K562 (cell line): Measurements from ENCODE around the gene CDK11A. TPM values are rescaled to one million over a fixed set of nuclear protein-coding genes. Genes with fewer than 3 reads are reported as not detected.
A peak's percentile ranks its signal among the peaks of the same experiment; 100 is the strongest.
"Not testable (repeated sequence)": the region's sequence is repeated elsewhere in the genome, so short reads cannot be mapped to it uniquely, and the experiment has no call there.

Experiments used
- ATAC-seq: fragments of 200-7000 bp; cut with Tn5 transposase; 3 replicates; pipeline ENCODE4 v1.9.1; 2020; ENCODE audit warnings: moderate library complexity
- BruUV-seq: library from RNA; stranded (reverse); fragments of 400-500 nt; replicated peaks from 2 replicates; lab custom pipeline; 2021; lab: Mats Ljungman, UMichigan
- CTCF ChIA-PET: fragments of 300-600 bp; formaldehyde crosslinking; extraction: SDS; loops from one replicate; lab custom pipeline; 2021; ENCODE audit warnings: low intra/inter-chr PET ratio; lab: Yijun Ruan, JAX
- POLR2A ChIA-PET: fragments of 300-600, 350-650 bp; sonication (Branson Sonifier 250); formaldehyde crosslinking; extraction: SDS; loops from one replicate; lab custom pipeline; 2021; ENCODE audit warnings: antibody characterized with exemption, inconsistent platforms; lab: Yijun Ruan, JAX
- DNase-seq, 4 experiments: peaks; one replicate each; pipeline versions ENCODE4 v3.0.0 to v3.0.0-alpha.2; 2011 to 2018; ENCODE audit warnings: low spot score in 3 of 4, mixed read lengths in 3 of 4; ENCODE audit errors: extremely low read depth in 1 of 4
- FAIRE-seq: peaks from 2 replicates; lab custom pipeline; 2011; peaks lifted over from hg19 to GRCh38; lab: Jason Lieb, UNC
- H2AFZ ChIP-seq: 2 replicates; pipeline ENCODE4 v1.6.0; 2011; ENCODE audit warnings: low read depth, low read length, control low read depth, inconsistent platforms
- H3K27ac ChIP-seq: fragments of 200-600 bp; 3 replicates; pipeline ENCODE4 v1.8.0; 2011; ENCODE audit warnings: low read depth, mild to moderate bottlenecking, control low read depth, inconsistent platforms, low read length, moderate library complexity, mixed read lengths; ENCODE audit errors: extremely low read depth
- H3K27me3 ChIP-seq, 2 experiments: fragments of 300-600 bp in 1 of 2; 2 replicates in 1 of 2; 3 replicates in 1 of 2; pipeline versions ENCODE4 v1.6.0 to v1.8.0; 2011; ENCODE audit warnings: inconsistent platforms in 2 of 2, low read length in 2 of 2, mild to moderate bottlenecking in 1 of 2, mixed read lengths in 1 of 2, moderate library complexity in 1 of 2; ENCODE audit not compliant: control insufficient read depth in 2 of 2, insufficient read depth in 2 of 2
- H3K36me3 ChIP-seq: fragments of 300-600 bp; 3 replicates; pipeline ENCODE4 v1.8.0; 2011; ENCODE audit warnings: mild to moderate bottlenecking, low read length, inconsistent platforms; ENCODE audit not compliant: control insufficient read depth, insufficient read depth
- H3K4me1 ChIP-seq, 2 experiments: fragments of 200-600 bp in 1 of 2; replicated peaks in 1 of 2; 2 replicates in 1 of 2; 3 replicates in 1 of 2; pipeline versions ENCODE4 v1.5.1 to v1.8.0; 2011; ENCODE audit warnings: inconsistent platforms in 2 of 2, low read length in 2 of 2, mild to moderate bottlenecking in 1 of 2, mixed read lengths in 1 of 2, moderate library complexity in 1 of 2; ENCODE audit not compliant: control insufficient read depth in 2 of 2, insufficient read depth in 2 of 2
- H3K4me2 ChIP-seq: 2 replicates; pipeline ENCODE4 v1.6.1; 2011; ENCODE audit warnings: low read length, control low read depth, inconsistent platforms, mixed read lengths; ENCODE audit not compliant: insufficient read depth
- H3K4me3 ChIP-seq: fragments of 200-600 bp; sonication (generic), shearing (Covaris generic); 2 replicates; pipeline ENCODE4 v1.5.1; 2016; ENCODE audit warnings: control low read depth, inconsistent platforms
- H3K79me2 ChIP-seq: fragments of 200-600 bp; 3 replicates; pipeline ENCODE4 v1.8.0; 2011; ENCODE audit warnings: low read length, inconsistent platforms; ENCODE audit not compliant: control insufficient read depth, insufficient read depth
- H3K9ac ChIP-seq, 2 experiments: 2 replicates each; pipeline versions ENCODE4 v1.6.0 to v1.6.1; 2011; ENCODE audit warnings: low read depth in 2 of 2, low read length in 2 of 2, control low read depth in 1 of 2, inconsistent platforms in 1 of 2, mild to moderate bottlenecking in 1 of 2, mixed read lengths in 1 of 2; ENCODE audit not compliant: insufficient read depth in 1 of 2
- H3K9me1 ChIP-seq: one replicate; pipeline ENCODE4 v1.6.0; 2011; ENCODE audit warnings: inconsistent platforms, mild to moderate bottlenecking, low read length, moderate library complexity; ENCODE audit not compliant: control insufficient read depth, insufficient read depth
- H3K9me3 ChIP-seq: replicated peaks from 2 replicates; pipeline ENCODE4 v1.5.1; 2011; ENCODE audit warnings: low read depth, low read length, inconsistent platforms; ENCODE audit not compliant: control insufficient read depth, insufficient read depth
- H4K20me1 ChIP-seq: replicated peaks from 2 replicates; pipeline ENCODE4 v1.6.1; 2011; ENCODE audit warnings: low read length, inconsistent platforms, mixed read lengths; ENCODE audit not compliant: control insufficient read depth, insufficient read depth
- CEBPG ChIP-seq, 3 experiments: fragments of 200-800 bp in 1 of 3; sonication (Bioruptor generic) in 1 of 3; sonication (generic) in 1 of 3; formaldehyde crosslinking in 1 of 3; IDR thresholded peaks in 2 of 3; conservative IDR thresholded peaks in 1 of 3; 2 replicates each; pipeline versions ENCODE4 v1.6.1 to v1.8.0; 2016 to 2022; ENCODE audit warnings: missing compliant biosample characterization in 2 of 3, missing genetic modification characterization in 2 of 3, mild to moderate bottlenecking in 1 of 3, missing genetic modification reagents in 1 of 3
- WGBS: fragments of 100-300 bp; shearing (Covaris generic); methylation state at CpG from one replicate; pipeline ENCODE4 v1.1.6; 2016; ENCODE audit warnings: low coverage, mixed read lengths; ENCODE audit not compliant: insufficient coverage; ENCODE audit errors: missing lambda C conversion rate; 5-methylcytosine and 5-hydroxymethylcytosine counted together
- in situ Hi-C: fragments of 300-500 bp; cut with MboI; formaldehyde crosslinking; loops from 4 replicates; pipeline ENCODE4 v1.15.0; 2018; ENCODE audit warnings: inconsistent platforms, mixed read lengths
- intact Hi-C: fragments of 100-400 bp; cut with micrococcal nuclease; formaldehyde crosslinking; loops from 2 replicates; pipeline ENCODE4 v1.14.2; 2022
- polyA plus RNA-seq, 8 experiments: library from polyadenylated mRNA; depleted of rRNA in 4 of 8; stranded (reverse) in 5 of 8; unstranded in 3 of 8; fragments of >200 nt; fragmentation: Nextera tagmentation in 2 of 8; fragmentation: Illumina TruSeq in 1 of 8; extraction: Ambion mirVana in 2 of 8; extraction: Trizol in 1 of 8; gene quantifications; 2 replicates each; pipeline versions ENCODE4 v1.2.1 to v1.2.3, GENCODE V29; 2011 to 2014; ENCODE audit warnings: inconsistent platforms in 1 of 8, missing spikeins in 1 of 8
- total RNA-seq, 7 experiments: library from RNA; depleted of rRNA in 6 of 7; stranded (reverse); fragments of >200 nt in 6 of 7; fragmentation: Illumina TruSeq in 2 of 7; extraction: Trizol in 2 of 7; gene quantifications; 2 replicates each; pipeline versions ENCODE4 v1.2.1 to v1.2.3, GENCODE V29; 2011 to 2021; ENCODE audit warnings: low replicate concordance in 1 of 7

The CDK11A gene
- total and polyA plus RNA-seq, 9 of the 15 experiments (the other 6 are each of a cell fraction or from before 2014, with no cell fraction given): 4.5 to 71.0 (median 43.9) TPM

- H2AFZ ChIP-seq, POLR2A ChIA-PET, H3K27ac ChIP-seq, H3K27me3 ChIP-seq, CTCF ChIA-PET, H3K4me2 ChIP-seq, BruUV-seq, H3K4me1 ChIP-seq, H3K9ac ChIP-seq, DNase-seq, ATAC-seq, H3K9me1 ChIP-seq, FAIRE-seq, H3K4me3 ChIP-seq, H4K20me1 ChIP-seq, H3K9me3 ChIP-seq, in situ Hi-C loops, intact Hi-C loops, H3K79me2 ChIP-seq: not testable (repeated sequence)
- peaks cover 16% of the 10 kb centered on the region; the same call in 1 of the 3 replicates for H3K36me3 ChIP-seq
- WGBS: 82% methylated on average over 10 of the region's 18 CpGs
Measured at GRCh38 chr1:1729116-1729816, 5.1 kb upstream of the CDK11A start.

GRCh38 chr1:1728308-1729005 lies 4.3 kb upstream of the CDK11A start:
- CTCF ChIA-PET; H3K4me1 ChIP-seq; H3K79me2 ChIP-seq; intact Hi-C loops; in situ Hi-C loops; H3K9me3 ChIP-seq; H4K20me1 ChIP-seq; H3K9me1 ChIP-seq; H3K4me3 ChIP-seq; POLR2A ChIA-PET; BruUV-seq; H3K27ac ChIP-seq; H3K9ac ChIP-seq; H2AFZ ChIP-seq; H3K27me3 ChIP-seq; TF ChIP-seq CEBPG (CRISPR knock-in tag; IDR thresholded peaks at IDR 0.05): not testable (repeated sequence)
- WGBS: 23% methylated on average over 7 of the region's 14 CpGs
- ATAC-seq (0 out of 3 replicates have a peak, but pooled peaks have one; percentile 12), FAIRE-seq (peak; percentile 6), DNase-seq (peak in 2 of 4 experiments; percentile 19 to 50)
- H3K4me2 ChIP-seq: peak overlapping the region; percentile 27; the same call in 1 of the 2 replicates
- H3K36me3 ChIP-seq: peaks cover 16% of the 10 kb centered on the region; the same call in 1 of the 3 replicates
- TF ChIP-seq CEBPG (tag; conservative IDR thresholded peaks at IDR 0.05 in 1 of 2, IDR thresholded peaks at IDR 0.05 in 1 of 2): peak in 1 of 2 experiments; percentile 33; a peak in 1 of 4 replicates

- BruUV-seq, H2AFZ ChIP-seq, H3K36me3 ChIP-seq, H3K4me1 ChIP-seq, FAIRE-seq, H4K20me1 ChIP-seq, DNase-seq, H3K27ac ChIP-seq, H3K27me3 ChIP-seq, ATAC-seq, H3K4me2 ChIP-seq, in situ Hi-C loops, POLR2A ChIA-PET, CTCF ChIA-PET, intact Hi-C loops, H3K9me1 ChIP-seq, H3K79me2 ChIP-seq, H3K4me3 ChIP-seq, H3K9me3 ChIP-seq, H3K9ac ChIP-seq: not testable (repeated sequence)
- WGBS: 78% methylated on average over 10 of the region's 12 CpGs
Measured at GRCh38 chr1:1727131-1727651, 3.0 kb upstream of the CDK11A start.
